HL-60/S4 treated with retinoic acid at 250 ng/mL for 4 days and 3 days (cell line): ENCODE data around the gene AGPAT2.

Source experiments
- in situ Hi-C: fragments of 300-500 bp; cut with MboI; formaldehyde crosslinking; loops from 2 replicates; pipeline ENCODE4 v1.7.0; 2022; ENCODE audit warnings: low sequenced_read_pairs

The AGPAT2 gene

GRCh38 chr9:136689108-136689460 lies 1.8 kb upstream of the AGPAT2 start:
- in situ Hi-C loops, result no loop called here

DNA sequence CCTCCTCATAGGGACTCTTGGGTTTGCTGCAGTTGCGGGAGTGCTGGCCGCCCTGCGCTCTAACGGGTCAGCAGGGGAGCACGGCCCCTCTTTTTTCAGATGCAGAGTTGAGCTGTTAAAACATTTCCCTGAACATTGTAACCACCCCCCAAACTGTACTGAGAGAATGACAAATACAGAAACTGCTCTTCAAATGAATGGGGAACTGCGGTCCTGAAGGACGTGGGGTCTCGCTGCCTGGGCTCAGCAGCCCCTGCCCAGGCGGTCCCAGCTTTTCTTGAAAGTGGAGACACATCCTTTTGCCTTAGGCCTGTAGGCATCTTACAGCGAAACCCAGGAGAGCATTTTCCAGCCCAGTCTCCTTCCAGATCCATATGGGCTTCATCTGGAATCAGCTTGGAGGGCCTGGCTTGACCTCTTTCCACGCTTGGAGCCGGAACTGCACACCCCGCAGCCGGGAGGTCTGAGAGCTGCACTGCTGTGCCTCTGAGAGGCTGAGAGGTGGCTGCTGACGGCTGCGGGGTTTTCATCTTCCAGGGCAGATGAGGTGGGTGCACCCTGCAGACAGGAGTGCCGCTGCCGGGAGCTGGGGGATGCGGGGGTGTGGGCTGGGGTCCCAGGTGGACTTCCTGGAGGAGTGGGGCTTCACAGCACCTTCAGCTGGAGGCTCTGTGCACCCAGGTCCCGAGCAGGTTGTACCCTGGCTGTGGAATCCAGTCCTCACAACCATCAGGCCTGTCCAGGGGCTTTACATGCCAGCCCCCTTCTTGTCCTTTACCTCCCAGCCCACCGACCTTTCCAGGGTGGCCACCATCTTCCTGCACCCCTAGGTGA lies 1.2 kb upstream of the AGPAT2 start:
- in situ Hi-C loops, result no loop called here

GRCh38 chr9:136687721-136688223 lies 515 bp upstream of the AGPAT2 start:
- in situ Hi-C loops, result no loop called here

DNA sequence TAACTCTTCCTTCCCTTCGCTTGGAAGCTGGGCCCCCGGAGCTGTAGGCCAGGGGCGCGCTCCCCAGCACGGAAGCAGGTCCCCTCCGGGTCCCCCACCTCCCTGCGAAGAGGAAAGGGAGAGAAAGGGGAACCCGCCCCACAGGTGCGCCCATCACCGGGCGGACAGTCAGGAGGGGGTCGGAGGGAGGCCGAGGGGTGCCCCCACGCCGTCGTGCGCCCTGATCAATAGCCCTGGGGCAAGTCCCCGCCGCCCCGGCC lies 793 bp downstream of the AGPAT2 start:
- in situ Hi-C loops, result no loop called here

DNA sequence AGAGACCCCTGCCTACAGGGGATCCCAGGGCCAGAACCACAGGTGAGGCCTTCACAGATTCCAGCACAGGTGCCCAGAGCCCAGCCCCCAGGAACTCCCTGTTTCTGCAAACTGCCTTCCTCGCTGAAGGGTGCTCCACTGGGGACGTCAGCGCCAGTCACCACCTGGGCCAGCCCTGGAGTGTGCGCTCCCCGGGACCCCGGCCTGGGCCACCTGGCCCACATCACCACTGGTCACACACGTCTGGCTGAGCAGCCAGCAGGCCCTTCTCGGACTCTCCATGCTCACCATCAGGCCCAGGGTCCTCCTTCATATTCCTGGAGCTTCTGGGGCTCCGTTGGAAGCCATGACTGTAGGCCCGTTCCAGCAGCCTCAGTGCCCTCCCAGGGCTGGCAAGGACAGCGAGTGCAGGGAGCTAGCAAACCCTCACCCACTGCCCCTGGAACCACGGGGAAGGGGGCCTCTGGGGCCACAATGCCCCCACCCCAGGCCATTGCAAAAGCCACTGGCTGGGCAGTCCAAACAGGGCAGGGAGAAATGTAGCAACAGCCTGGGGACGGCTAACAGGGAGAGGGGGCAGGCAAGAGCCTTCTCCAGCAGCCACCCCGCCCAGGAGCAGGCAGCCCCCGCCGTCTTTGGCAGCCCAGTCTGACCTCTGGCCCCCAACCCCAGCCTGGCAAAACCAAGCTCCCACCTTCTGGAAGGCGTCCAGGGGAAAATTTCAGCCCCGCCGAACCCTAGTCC lies 1.3 kb downstream of the AGPAT2 start:
- in situ Hi-C loops, result no loop called here

DNA sequence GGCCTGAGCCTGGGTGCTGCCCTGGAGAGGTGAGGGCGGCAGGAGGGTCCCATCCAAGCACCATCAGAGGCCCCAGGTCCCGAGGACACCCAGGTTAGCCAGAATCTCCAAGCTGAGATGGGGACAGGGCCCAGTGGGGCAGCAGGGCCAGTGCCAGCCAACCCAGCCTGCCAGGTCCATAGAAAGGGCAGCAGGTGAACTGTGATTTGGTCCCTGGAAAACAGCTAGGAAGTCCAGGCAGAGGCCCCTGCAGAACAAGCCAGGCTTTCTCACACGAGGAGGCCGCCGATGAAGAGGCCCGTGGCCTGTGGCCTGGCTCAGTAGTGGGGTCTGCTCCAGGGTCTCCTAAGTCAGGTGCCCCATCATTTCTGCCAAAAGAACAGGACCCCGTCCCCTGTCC lies 2.0 kb downstream of the AGPAT2 start:
- in situ Hi-C loops, result no loop called here

GRCh38 chr9:136684799-136685198 lies 2.5 kb downstream of the AGPAT2 start:
- in situ Hi-C loops, result no loop called here

GRCh38 chr9:136684339-136684738 lies 2.9 kb downstream of the AGPAT2 start:
- in situ Hi-C loops, result no loop called here

DNA sequence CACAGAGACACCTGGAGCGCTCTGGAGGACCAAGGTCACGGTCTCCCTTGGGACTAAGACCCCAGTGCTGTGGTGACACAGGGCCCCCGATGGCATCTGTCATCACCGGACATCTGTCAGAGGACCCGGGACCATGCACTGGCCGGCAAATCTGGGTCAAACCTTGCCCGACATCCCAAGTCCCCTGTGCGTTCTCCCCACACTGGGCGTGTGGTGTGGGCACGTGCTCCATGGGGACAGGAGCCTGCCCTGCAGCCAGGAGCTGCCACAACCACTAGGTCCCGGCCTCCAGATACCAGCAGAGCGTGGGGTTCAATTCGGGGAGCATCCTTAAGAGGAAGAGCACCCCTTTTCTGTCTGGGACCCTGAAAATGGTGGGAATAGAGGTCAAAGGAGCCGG lies 3.5 kb downstream of the AGPAT2 start:
- in situ Hi-C loops, result no loop called here

DNA sequence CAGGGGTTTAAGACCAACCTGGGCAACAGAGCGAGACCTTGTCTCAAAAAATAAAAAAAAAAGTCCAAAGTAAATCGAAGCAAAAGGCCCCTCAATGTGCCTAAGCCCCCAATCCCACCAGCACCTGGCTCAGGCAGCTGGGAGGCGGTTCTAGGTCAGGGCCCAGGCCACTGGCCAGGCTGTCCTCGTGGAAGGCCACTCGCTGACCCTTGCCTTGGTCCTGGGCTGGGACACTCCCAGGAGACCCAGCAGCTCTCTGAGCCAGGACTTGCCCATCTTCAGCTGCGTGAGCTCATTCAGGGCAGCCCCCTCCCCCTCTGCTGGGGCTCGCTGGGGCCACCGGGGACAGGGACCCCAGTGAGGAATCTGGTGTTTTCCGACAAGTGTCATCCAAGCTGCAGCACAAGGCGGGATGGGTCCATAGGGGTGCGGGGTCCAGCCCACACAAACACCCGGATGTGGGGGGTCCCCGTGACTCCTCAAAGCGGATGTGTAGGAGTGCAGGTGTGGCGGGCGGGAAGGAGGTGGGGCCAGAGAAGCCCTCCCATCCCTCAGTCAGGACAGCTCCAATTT lies 4.0 kb downstream of the AGPAT2 start:
- in situ Hi-C loops, result no loop called here

GRCh38 chr9:136682710-136683109 lies 4.5 kb downstream of the AGPAT2 start:
- in situ Hi-C loops, result no loop called here

GRCh38 chr9:136681945-136682699 lies 5.1 kb downstream of the AGPAT2 start:
- in situ Hi-C loops, result no loop called here

DNA sequence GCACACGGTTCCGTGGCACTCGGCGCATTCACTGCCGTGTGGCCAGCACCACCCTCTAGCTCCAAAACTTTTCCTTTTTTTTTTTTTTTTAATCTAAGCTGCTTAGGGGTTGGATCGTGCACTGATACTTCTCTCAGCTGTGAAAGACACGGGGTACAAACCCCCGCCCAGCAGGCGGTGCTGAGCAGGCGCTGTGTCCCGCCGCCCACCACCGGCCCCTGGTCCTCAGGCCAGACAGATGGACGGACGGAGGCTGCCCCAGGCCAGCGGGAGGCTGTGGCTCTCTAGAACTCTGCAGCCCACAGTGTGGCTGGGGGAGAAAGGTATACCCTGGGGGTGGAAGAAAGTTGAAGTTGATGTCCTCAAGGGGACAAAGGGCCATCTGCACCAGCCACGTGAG lies 6.2 kb downstream of the AGPAT2 start:
- in situ Hi-C loops, result no loop called here

DNA sequence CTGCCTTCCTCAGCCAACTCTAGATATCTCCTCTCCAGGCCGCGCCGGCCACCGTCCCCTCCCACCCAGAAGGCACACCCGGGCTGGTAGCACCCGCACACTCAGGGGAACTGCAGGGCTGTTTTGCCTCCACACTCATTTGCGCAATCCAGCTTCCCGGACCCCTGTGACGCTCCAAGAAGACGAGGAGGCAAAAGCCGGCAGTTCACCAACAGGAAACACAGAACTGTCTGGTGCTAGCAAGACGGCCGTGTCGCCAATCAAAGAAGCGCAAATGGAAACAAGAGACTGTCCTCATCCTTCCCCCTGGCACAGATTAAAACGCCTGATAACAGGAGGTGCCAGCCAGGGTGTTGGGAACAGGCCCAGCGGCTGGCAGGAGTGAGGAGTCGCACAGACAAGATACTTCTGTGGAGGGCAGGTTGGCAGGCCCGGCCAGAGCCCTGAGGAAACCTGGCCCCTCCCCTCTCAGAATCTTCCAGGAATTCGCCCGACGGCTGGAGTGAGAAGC lies 7.8 kb downstream of the AGPAT2 start:
- in situ Hi-C loops, result no loop called here

GRCh38 chr9:136678624-136679023 lies 8.6 kb downstream of the AGPAT2 start:
- in situ Hi-C loops, result no loop called here

DNA sequence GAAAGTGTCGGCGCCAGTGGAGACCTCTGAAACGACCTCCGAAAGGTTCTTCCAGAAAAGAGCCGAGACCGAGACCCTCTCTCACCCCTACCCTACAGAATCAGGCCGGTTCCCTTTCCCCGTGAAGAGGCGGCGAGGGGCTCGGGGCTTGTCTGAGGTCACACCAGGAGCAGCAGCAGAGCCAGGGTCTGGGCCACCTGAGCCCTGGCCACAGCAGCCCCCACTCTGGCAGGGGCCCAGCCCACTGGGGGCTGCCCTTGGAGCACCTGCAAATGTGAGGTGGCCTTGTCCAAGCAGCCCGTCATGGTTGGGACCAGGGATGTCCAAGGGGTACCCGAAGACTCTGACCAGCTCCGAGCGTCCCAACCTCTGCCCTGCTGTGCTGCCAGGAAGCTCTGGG lies 9.2 kb downstream of the AGPAT2 start:
- in situ Hi-C loops, result no loop called here

DNA sequence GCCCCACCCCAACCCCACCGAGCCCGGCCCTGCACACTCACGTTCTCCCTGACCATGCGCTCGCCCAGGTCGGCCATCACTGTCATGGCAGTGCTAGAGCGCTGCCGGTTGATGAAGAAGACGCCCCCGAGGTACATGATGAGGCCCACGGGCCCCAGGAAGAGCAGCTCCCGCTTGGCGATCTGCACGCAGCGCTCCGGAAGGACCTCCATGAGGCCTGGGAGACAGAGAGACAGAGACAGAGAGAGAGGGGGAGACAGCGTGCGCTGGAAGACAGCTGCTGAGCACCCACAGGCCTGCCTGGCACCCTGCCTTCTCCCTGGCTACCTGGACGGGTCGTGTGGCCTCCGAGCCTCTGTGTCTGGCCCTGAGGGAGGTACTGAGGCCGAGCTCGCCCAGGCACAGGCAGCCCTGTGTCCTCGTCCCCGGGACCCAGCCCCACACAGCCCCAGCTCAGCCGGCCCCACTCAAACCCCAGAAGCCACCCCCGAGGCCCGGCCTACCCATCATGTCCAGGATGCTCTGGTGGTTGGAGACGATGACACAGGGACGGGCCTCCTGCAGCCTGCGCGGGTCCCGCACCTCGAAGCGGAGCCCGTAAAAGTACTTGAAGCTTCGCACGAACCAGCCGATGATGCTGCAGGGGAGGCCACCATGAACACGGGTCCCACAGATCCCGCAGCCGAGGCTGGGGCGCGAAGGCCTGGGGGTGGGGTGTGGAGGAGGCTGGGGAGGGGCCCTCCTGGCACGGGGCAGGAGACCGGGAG lies 10.2 kb downstream of the AGPAT2 start:
- in situ Hi-C loops, result no loop called here

DNA sequence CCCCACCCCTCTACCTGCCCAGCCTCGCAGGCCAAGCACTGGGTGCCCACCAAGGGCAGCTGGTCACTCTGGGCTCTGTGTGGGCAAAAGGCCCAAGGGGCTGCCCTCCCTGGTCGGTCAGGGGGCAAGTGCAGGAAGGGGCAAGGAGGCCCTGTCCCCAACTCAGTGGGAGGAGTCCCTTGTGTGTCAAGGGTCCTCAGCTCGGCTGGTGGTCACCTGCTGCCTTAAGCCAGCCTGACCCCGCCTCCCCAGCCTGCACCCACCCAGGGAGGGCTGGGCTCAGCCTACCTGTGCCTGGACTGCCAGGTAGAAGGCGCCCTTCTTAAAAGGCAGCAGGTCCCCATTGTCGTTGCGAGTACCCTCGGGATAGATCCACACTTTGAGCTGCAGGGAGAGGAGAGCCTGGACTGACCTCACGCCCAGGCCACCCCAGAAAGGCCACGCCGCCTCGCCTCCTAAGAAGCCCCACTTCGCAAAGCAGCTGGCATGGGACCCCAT lies 10.9 kb downstream of the AGPAT2 start:
- in situ Hi-C loops, result no loop called here

- in situ Hi-C loops, result no loop called here
Observed at GRCh38 chr9:136675477-136676296, 11.6 kb downstream of the AGPAT2 start.
